Measurements from ENCODE around the gene ACADVL. TPM values are rescaled to one million over a fixed set of nuclear protein-coding genes. Genes with fewer than 3 reads are reported as not detected.

Gene ACADVL
- total RNA-seq, 1 donor from 2014 or later: 1,048 TPM

DNA sequence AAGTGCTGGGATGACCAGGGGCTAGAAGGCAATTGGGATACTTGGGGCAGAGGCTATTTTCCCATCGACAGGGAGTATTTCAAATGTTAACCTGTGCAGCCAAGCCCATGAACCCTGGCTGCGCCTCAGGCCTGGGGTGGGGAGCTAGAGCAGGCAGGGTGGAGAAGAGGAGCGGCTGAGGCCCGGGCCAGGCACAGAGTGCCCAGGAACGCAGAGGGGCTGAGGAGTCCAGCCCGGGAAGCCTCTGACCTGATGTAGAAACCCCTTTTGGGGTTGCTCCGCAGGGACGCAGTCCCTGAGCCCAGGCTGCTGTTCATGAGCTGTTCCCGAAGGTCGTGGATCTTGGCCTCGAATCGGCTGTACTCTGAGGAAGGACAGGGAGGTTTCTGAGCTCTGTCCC, 23.8 kb upstream of the ACADVL start:
- H3K4me1 ChIP-seq: no peaks in the 10 kb centered on the region
- DNase-seq (ENCODE audit: low spot score in 2 of 2): no peak
- no peak overlapping the region for H3K4me3 ChIP-seq
- no peak overlapping the region for H3K27ac ChIP-seq
- TF ChIP-seq, protein P1, sequence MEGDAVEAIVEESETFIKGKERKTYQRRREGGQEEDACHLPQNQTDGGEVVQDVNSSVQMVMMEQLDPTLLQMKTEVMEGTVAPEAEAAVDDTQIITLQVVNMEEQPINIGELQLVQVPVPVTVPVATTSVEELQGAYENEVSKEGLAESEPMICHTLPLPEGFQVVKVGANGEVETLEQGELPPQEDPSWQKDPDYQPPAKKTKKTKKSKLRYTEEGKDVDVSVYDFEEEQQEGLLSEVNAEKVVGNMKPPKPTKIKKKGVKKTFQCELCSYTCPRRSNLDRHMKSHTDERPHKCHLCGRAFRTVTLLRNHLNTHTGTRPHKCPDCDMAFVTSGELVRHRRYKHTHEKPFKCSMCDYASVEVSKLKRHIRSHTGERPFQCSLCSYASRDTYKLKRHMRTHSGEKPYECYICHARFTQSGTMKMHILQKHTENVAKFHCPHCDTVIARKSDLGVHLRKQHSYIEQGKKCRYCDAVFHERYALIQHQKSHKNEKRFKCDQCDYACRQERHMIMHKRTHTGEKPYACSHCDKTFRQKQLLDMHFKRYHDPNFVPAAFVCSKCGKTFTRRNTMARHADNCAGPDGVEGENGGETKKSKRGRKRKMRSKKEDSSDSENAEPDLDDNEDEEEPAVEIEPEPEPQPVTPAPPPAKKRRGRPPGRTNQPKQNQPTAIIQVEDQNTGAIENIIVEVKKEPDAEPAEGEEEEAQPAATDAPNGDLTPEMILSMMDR (IDR thresholded peaks at IDR 0.05): no peak
- intact Hi-C loops (cut with DNase I): no loop called here
- H3K36me3 ChIP-seq: peaks cover 41 to 53% of the 10 kb centered on the region in 2 donors
- no peaks in the 10 kb centered on the region for H3K9me3 ChIP-seq
- no peaks in the 10 kb centered on the region for H3K27me3 ChIP-seq

DNA sequence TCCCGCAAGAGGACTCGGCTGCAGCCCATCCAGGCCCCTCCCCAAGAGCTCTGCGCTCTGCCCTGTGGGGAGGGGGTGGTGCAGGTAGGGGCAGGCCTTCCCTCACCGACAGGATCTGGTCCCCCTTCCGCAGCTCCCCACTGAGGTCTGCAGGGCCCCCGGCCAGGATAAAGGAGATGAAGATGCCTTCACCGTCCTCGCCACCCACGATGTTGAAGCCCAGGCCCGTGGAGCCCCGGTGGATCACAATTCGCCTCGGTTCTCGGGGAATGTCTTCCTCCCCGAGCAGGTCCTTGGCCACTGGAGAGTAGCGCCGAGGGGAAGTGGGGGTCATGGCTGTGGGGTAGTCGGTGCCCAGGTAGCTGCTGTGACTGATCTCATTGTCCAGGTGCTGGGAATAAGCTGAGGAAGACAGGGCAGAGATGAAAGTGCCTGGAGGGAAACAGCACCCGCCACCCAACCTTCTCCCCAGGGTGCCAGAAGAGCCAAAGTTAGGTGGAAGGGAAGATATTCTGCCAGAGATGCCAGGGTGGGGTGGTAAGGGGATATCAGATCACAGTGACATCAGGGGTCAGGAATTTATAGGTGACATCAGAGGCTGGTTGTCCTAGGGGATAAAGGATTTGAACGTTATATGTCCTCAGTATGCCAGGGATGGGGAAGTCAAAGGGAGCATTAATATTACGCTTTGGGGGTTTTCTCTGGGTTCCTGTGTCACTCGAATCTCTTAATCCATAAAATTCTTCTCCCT, 22.9 kb upstream of the ACADVL start:
- TF ChIP-seq, protein P1 (IDR thresholded peaks at IDR 0.05): no peak
- H3K27me3 ChIP-seq: no peaks in the 10 kb centered on the region
- no peaks in the 10 kb centered on the region for H3K9me3 ChIP-seq
- intact Hi-C loops (cut with DNase I): no loop called here
- no peaks in the 10 kb centered on the region for H3K4me1 ChIP-seq
- peaks cover 45 to 54% of the 10 kb centered on the region in 2 donors for H3K36me3 ChIP-seq
- DNase-seq (ENCODE audit: low spot score in 2 of 2): no peak
- no peak overlapping the region for H3K4me3 ChIP-seq
- no peak overlapping the region for H3K27ac ChIP-seq

DNA sequence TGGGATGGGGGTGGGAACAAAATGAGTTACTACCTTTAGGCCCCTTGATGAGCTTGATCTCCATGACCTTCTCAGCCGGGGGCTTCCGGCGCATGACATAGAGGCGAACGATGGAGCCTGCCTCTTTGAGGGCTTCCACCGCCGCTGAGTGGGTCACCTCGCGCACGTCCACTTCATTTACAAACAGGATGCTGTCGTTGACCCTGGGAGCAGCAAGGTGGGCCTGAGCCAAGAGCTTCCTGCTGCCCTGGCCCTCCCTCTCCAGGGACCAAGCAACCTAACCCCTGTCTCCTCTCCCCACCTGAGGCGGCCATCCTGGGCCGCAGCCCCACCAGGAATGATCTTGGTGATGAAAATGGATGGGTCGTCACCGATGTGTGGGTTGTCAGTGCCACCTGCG, 16.3 kb upstream of the ACADVL start:
- TF ChIP-seq, protein P1 (IDR thresholded peaks at IDR 0.05): no peak
- Histone ChIP-seq H3K4me3 (no peak overlapping the region), H3K9me3 (no peaks in the 10 kb centered on the region), H3K27me3 (no peaks in the 10 kb centered on the region), H3K4me1 (peaks cover 0 to 10% of the 10 kb centered on the region in 2 donors), H3K27ac (no peak overlapping the region), H3K36me3 (peaks cover 16 to 25% of the 10 kb centered on the region in 2 donors)
- DNase-seq (ENCODE audit: low spot score in 2 of 2): no peak
- intact Hi-C loops (cut with DNase I): no loop called here

DNA sequence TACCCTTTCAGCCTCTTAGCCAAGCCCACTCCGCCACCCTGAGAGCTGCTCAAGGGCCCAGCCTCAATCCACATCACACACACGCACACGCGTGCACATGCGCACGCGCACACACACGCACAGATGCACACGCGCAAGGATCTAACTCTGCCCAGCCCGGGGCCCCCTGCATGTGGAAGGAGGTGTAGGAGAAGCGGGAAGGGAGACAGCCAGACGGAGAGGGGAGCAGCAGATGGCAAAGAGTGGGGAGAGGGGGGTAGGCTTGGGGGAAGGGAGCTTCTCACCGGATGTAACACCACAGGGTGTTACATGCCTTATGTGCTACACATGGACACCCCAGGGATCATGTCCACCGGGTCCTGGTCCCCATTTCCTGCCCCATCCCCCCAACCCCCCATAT, 15.4 kb upstream of the ACADVL start:
- Histone ChIP-seq H3K27me3 (no peaks in the 10 kb centered on the region), H3K9me3 (no peaks in the 10 kb centered on the region), H3K27ac (peak overlapping the region; percentile 67 to 69), H3K36me3 (peaks cover 13 to 21% of the 10 kb centered on the region in 2 donors), H3K4me1 (peaks cover 0 to 10% of the 10 kb centered on the region in 2 donors), H3K4me3 (peak overlapping the region; percentile 55 to 71)
- intact Hi-C loops (cut with DNase I): no loop called here
- DNase-seq (ENCODE audit: low spot score in 2 of 2): no peak
- TF ChIP-seq, protein P1 (IDR thresholded peaks at IDR 0.05): no peak

DNA sequence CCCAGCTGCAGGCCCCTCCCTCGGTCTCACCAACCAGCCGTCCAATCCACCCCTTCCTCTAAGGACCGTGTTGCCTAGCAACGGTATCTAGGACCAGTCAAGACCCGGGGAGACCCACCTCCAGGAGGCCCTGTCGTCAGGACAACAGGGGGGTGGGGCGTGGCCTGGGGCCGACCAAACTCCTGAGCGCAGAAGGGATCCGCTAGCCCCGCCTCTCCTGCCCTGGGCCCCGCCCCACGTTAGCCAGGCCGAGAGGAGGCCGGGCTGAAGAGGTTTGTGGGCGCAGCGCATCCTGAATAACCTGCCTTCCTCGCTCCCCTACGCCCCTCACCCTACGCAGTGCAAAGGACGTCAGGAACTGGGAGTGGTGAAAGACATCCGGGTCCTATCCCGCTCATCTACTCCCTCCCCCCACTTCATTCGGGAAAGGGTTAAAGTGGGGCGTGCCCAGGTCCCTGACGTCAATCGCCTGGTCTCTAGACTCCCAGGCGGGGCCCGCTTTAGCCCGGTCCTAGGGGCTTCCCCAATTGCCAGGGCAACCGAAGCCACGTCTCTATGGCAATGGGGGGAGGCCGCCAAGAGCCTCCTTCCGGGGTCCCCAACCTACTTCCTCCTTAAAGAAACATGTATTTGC, 14.8 kb upstream of the ACADVL start:
- Histone ChIP-seq H3K4me1 (peaks cover 0 to 10% of the 10 kb centered on the region in 2 donors), H3K27ac (peak overlapping the region; percentile 67 to 69), H3K36me3 (peaks cover 13 to 21% of the 10 kb centered on the region in 2 donors), H3K9me3 (no peaks in the 10 kb centered on the region), H3K27me3 (no peaks in the 10 kb centered on the region), H3K4me3 (peak overlapping the region; percentile 55 to 71)
- DNase-seq (ENCODE audit: low spot score in 2 of 2): peak; percentile 66 to 92
- TF ChIP-seq, protein P1 (IDR thresholded peaks at IDR 0.05): no peak
- intact Hi-C loops (cut with DNase I): loop anchor here (1.0 kb wide), 1 partner anchor 9 kb away; no protein-coding TSS in a partner anchor

Data from ascending aorta (tissue), 2 donors.